HepG2 (cell line): Measurements from ENCODE around the gene DNMT3A. TPM values are rescaled to one million over a fixed set of nuclear protein-coding genes. Genes with fewer than 3 reads are reported as not detected.

Source experiments
- CBX2 ChIP-seq, 2 experiments: fragments of 200-600 bp in 1 of 2; sonication (generic); formaldehyde crosslinking in 1 of 2; IDR thresholded peaks; 2 replicates each; pipeline versions ENCODE4 v1.7.0 to v1.8.1; 2018 to 2022; ENCODE audit warnings: low read depth in 2 of 2, low read length in 1 of 2, mild to moderate bottlenecking in 1 of 2, missing genetic modification reagents in 1 of 2
- DMAP1 ChIP-seq: IDR thresholded peaks from 2 replicates; pipeline ENCODE4 v1.6.1; 2016
- EEA1 ChIP-seq: sonication (generic); formaldehyde crosslinking; IDR thresholded peaks from 2 replicates; pipeline ENCODE4 v1.5.1; 2020; ENCODE audit warnings: mild to moderate bottlenecking, missing genetic modification reagents, borderline replicate concordance
- EP300 ChIP-seq, 3 experiments: sonication (generic) in 1 of 3; formaldehyde crosslinking in 1 of 3; IDR thresholded peaks; 2 replicates each; pipeline versions ENCODE4 v1.5.1 to v1.6.1; 2011 to 2020; ENCODE audit warnings: low read depth in 2 of 3, low read length in 2 of 3, borderline replicate concordance in 1 of 3, improper control_type of control experiment in 1 of 3, mild to moderate bottlenecking in 1 of 3, missing genetic modification reagents in 1 of 3, moderate library complexity in 1 of 3
- GABPA ChIP-seq, 2 experiments: IDR thresholded peaks; 2 replicates each; pipeline ENCODE4 v1.6.1; 2011 to 2016; ENCODE audit warnings: low read depth in 2 of 2, low read length in 1 of 2, missing biosample characterization in 1 of 2, missing genetic modification characterization in 1 of 2
- MTF2 ChIP-seq: sonication (generic); formaldehyde crosslinking; IDR thresholded peaks from 2 replicates; pipeline ENCODE4 v1.5.0; 2020; ENCODE audit warnings: missing genetic modification reagents, borderline replicate concordance
- NCOR1 ChIP-seq: fragments of 200-600 bp; sonication (generic); IDR thresholded peaks from 2 replicates; pipeline ENCODE4 v1.7.0; 2017; ENCODE audit warnings: antibody characterized with exemption, low read length, borderline replicate concordance
- NFKB2 ChIP-seq: sonication (generic); formaldehyde crosslinking; IDR thresholded peaks from 2 replicates; pipeline ENCODE4 v1.4.0; 2020; ENCODE audit warnings: missing genetic modification reagents, borderline replicate concordance
- PAX8 ChIP-seq: sonication (generic); formaldehyde crosslinking; IDR thresholded peaks from 2 replicates; pipeline ENCODE4 v1.8.0; 2022; ENCODE audit warnings: mild to moderate bottlenecking, missing genetic modification reagents, borderline replicate concordance
- PHB2 ChIP-seq: fragments of 450-650 bp; IDR thresholded peaks from 2 replicates; pipeline ENCODE4 v1.6.1; 2018; ENCODE audit not compliant: partially characterized antibody
- SOX13 ChIP-seq, 3 experiments: fragments of 450-650 bp in 1 of 3; sonication (generic) in 1 of 3; formaldehyde crosslinking in 1 of 3; IDR thresholded peaks in 2 of 3; conservative IDR thresholded peaks in 1 of 3; 2 replicates each; pipeline versions ENCODE4 v1.5.0 to v1.6.1; 2016 to 2020; ENCODE audit warnings: antibody characterized with exemption in 1 of 3, mild to moderate bottlenecking in 1 of 3, missing compliant biosample characterization in 1 of 3, missing genetic modification reagents in 1 of 3, moderate library complexity in 1 of 3
- SPEN ChIP-seq: sonication (generic); formaldehyde crosslinking; IDR thresholded peaks from 2 replicates; pipeline ENCODE4 v1.5.1; 2020; ENCODE audit warnings: low read depth, mild to moderate bottlenecking, missing genetic modification reagents
- TBP ChIP-seq: sonication (generic); formaldehyde crosslinking; IDR thresholded peaks from 2 replicates; pipeline ENCODE4 v1.5.0; 2020; ENCODE audit warnings: missing genetic modification reagents
- ZKSCAN5 ChIP-seq: sonication (generic); formaldehyde crosslinking; IDR thresholded peaks from 2 replicates; pipeline ENCODE4 v1.5.1; 2020; ENCODE audit warnings: mild to moderate bottlenecking, missing genetic modification reagents
- ZNF207 ChIP-seq: fragments of 450-650 bp; IDR thresholded peaks from 2 replicates; pipeline ENCODE4 v1.6.1; 2016; ENCODE audit warnings: antibody characterized with exemption, borderline replicate concordance
- ZNF530 ChIP-seq: sonication (generic); formaldehyde crosslinking; IDR thresholded peaks from 2 replicates; pipeline ENCODE4 v1.5.0; 2020; ENCODE audit warnings: low read depth, mild to moderate bottlenecking, missing genetic modification reagents
- ZNF660 ChIP-seq: sonication (generic); formaldehyde crosslinking; IDR thresholded peaks from 2 replicates; pipeline ENCODE4 v1.5.1; 2020; ENCODE audit warnings: mild to moderate bottlenecking, low read depth, missing genetic modification reagents, borderline replicate concordance
- polyA plus RNA-seq, 8 experiments: library from polyadenylated mRNA; depleted of rRNA in 3 of 8; stranded (reverse) in 7 of 8; unstranded in 1 of 8; fragments of >200 nt; fragmentation: Illumina TruSeq in 4 of 8; extraction: Trizol in 4 of 8; gene quantifications; 2 replicates each; pipeline versions ENCODE4 v1.2.1 to v1.2.3, GENCODE V29; 2011 to 2016; ENCODE audit warnings: low read depth in 4 of 8, missing spikeins in 1 of 8, mixed read lengths in 1 of 8; ENCODE audit not compliant: insufficient read depth in 1 of 8
- total RNA-seq, 5 experiments: library from RNA; depleted of rRNA; stranded (reverse); fragments of >200 nt; fragmentation: Illumina TruSeq; extraction: Trizol; gene quantifications; 2 replicates each; pipeline ENCODE4 v1.2.3, GENCODE V29; 2016; ENCODE audit warnings: low read depth in 1 of 5
- TF ChIP-seq, protein P1 (sequence below): sonication (generic); formaldehyde crosslinking; IDR thresholded peaks from 2 replicates; pipeline ENCODE4 v1.5.1; 2020; ENCODE audit warnings: missing genetic modification reagents, mild to moderate bottlenecking, borderline replicate concordance
- TF ChIP-seq, protein P2 (sequence below): sonication (generic); formaldehyde crosslinking; conservative IDR thresholded peaks from 2 replicates; pipeline ENCODE4 v1.8.1; 2023; ENCODE audit warnings: missing genetic modification reagents
- TF ChIP-seq, protein P3 (sequence below): sonication (generic); formaldehyde crosslinking; IDR thresholded peaks from 2 replicates; pipeline ENCODE4 v1.4.0; 2020; ENCODE audit warnings: mild to moderate bottlenecking, missing genetic modification reagents, borderline replicate concordance

Gene DNMT3A
- total and polyA plus RNA-seq, 2 of the 13 experiments (the other 11 are each of a cell fraction or from before 2014, with no cell fraction given), result 14.7 to 29.1 TPM

DNA sequence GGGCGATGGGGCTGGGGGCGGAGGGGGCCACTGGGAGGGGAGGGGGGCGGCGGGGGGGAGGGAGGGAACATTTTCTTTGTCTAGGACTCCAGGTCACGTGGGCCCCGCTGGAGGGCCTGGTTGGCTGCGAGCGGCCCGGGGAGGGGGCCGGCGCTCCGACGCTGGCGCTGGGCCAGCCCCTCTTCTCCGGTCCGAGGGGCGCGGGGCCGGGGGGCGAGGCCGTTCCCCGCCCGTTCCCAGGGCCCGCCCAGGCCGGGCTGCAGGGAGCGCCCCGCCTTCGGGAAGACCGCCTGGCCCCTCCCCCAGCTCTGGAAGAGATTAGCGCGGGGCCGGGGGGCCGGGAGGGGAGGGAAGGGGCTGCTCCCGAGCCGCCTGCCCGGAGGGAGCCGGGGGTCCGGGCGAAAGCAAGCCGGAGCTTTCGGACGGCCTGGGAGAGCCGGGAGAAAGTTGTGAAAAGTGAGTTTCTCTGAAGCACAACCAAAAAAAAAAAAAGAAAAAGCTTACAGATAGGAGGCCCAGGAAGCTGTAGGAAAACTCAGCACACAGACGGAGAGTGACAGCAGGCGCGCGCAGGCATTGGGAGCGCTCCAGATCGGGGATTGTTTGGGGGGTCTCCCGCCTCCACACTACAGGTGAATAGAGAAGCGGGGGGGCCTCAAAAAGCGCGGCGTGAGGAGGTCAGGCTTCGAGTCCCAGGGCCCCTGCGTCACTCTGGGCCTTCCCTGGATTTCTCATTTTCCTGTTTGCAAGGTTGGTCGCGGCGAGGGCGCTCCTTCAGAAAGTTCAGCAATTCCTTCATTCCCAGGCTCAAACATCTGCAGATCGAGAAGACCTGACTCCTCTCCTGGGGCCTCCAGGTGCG, 89.2 kb downstream of the DNMT3A start (continued):
- TF ChIP-seq ZNF660 (CRISPR knock-in tag) (no peak), EP300 (IDR thresholded peaks at IDR 0.05; ENCODE audit: low read depth in 2 of 2, low read length in 2 of 2) (0 out of 4 replicates have a peak, but pooled peaks of 1 of the 2 experiments have one; percentile 39), EP300 (CRISPR knock-in tag; IDR thresholded peaks at IDR 0.05; ENCODE audit: borderline replicate concordance) (no peak), PAX8 (CRISPR knock-in tag) (no peak), ZNF530 (CRISPR knock-in tag) (no peak), EEA1 (no peak), SPEN (CRISPR knock-in tag) (peak; percentile 45; the same call in 1 of the 2 replicates), SOX13 (IDR thresholded peaks at IDR 0.05) (no peak), SOX13 (CRISPR knock-in tag; conservative IDR thresholded peaks at IDR 0.05 in 1 of 2, IDR thresholded peaks at IDR 0.05 in 1 of 2) (peak in 1 of 2 experiments; percentile 43; a peak in 2 of 4 replicates), MTF2 (no peak; the same call in 1 of the 2 replicates), GABPA (IDR thresholded peaks at IDR 0.05; ENCODE audit: low read depth, low read length) (no peak), GABPA (CRISPR knock-in tag; IDR thresholded peaks at IDR 0.05; ENCODE audit: low read depth) (no peak), TBP (CRISPR knock-in tag) (no peak), PHB2 (no peak), ZNF207 (no peak), CBX2 (IDR thresholded peaks at IDR 0.05; ENCODE audit: low read depth, low read length) (no peak), CBX2 (CRISPR knock-in tag; IDR thresholded peaks at IDR 0.05; ENCODE audit: low read depth) (no peak), ZKSCAN5 (CRISPR knock-in tag) (no peak), DMAP1 (CRISPR knock-in tag) (no peak), NFKB2 (CRISPR knock-in tag) (no peak), NCOR1 (no peak)
- TF ChIP-seq, protein P1, sequence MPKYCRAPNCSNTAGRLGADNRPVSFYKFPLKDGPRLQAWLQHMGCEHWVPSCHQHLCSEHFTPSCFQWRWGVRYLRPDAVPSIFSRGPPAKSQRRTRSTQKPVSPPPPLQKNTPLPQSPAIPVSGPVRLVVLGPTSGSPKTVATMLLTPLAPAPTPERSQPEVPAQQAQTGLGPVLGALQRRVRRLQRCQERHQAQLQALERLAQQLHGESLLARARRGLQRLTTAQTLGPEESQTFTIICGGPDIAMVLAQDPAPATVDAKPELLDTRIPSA, result no peak
- TF ChIP-seq, protein P2, sequence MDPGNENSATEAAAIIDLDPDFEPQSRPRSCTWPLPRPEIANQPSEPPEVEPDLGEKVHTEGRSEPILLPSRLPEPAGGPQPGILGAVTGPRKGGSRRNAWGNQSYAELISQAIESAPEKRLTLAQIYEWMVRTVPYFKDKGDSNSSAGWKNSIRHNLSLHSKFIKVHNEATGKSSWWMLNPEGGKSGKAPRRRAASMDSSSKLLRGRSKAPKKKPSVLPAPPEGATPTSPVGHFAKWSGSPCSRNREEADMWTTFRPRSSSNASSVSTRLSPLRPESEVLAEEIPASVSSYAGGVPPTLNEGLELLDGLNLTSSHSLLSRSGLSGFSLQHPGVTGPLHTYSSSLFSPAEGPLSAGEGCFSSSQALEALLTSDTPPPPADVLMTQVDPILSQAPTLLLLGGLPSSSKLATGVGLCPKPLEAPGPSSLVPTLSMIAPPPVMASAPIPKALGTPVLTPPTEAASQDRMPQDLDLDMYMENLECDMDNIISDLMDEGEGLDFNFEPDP (CRISPR knock-in tag), result no peak
- TF ChIP-seq, protein P3, sequence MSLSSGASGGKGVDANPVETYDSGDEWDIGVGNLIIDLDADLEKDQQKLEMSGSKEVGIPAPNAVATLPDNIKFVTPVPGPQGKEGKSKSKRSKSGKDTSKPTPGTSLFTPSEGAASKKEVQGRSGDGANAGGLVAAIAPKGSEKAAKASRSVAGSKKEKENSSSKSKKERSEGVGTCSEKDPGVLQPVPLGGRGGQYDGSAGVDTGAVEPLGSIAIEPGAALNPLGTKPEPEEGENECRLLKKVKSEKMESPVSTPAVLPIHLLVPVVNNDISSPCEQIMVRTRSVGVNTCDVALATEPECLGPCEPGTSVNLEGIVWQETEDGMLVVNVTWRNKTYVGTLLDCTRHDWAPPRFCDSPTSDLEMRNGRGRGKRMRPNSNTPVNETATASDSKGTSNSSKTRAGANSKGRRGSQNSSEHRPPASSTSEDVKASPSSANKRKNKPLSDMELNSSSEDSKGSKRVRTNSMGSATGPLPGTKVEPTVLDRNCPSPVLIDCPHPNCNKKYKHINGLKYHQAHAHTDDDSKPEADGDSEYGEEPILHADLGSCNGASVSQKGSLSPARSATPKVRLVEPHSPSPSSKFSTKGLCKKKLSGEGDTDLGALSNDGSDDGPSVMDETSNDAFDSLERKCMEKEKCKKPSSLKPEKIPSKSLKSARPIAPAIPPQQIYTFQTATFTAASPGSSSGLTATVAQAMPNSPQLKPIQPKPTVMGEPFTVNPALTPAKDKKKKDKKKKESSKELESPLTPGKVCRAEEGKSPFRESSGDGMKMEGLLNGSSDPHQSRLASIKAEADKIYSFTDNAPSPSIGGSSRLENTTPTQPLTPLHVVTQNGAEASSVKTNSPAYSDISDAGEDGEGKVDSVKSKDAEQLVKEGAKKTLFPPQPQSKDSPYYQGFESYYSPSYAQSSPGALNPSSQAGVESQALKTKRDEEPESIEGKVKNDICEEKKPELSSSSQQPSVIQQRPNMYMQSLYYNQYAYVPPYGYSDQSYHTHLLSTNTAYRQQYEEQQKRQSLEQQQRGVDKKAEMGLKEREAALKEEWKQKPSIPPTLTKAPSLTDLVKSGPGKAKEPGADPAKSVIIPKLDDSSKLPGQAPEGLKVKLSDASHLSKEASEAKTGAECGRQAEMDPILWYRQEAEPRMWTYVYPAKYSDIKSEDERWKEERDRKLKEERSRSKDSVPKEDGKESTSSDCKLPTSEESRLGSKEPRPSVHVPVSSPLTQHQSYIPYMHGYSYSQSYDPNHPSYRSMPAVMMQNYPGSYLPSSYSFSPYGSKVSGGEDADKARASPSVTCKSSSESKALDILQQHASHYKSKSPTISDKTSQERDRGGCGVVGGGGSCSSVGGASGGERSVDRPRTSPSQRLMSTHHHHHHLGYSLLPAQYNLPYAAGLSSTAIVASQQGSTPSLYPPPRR, result 0 out of 2 replicates have a peak, but pooled peaks have one; percentile 54
